Ovary (tissue), 9 donors: ENCODE measurements around the gene ZC3H7A. TPM values are rescaled to one million over a fixed set of nuclear protein-coding genes. Genes with fewer than 3 reads are reported as not detected.
"Not testable (repeated sequence)": the region's sequence is repeated elsewhere in the genome, so short reads cannot be mapped to it uniquely, and the experiment has no call there.

Source experiments
- DNase-seq, 5 donors: peaks; one replicate each; pipeline ENCODE4 v3.0.0-alpha.2; 2019 to 2020
- H3K27ac ChIP-seq, 2 donors: fragments of 200-600 bp; one replicate each; pipeline versions ENCODE4 v1.5.1 to v1.8.0; 2019 to 2022
- H3K27me3 ChIP-seq: fragments of 200-600 bp; one replicate; pipeline ENCODE4 v1.8.0; 2022
- H3K36me3 ChIP-seq: fragments of 200-600 bp; sonication (generic); one replicate; pipeline ENCODE4 v1.5.1; 2019
- H3K4me1 ChIP-seq: one replicate; pipeline ENCODE4 v1.8.1; 2013; ENCODE audit warnings: mild to moderate bottlenecking, moderate library complexity; ENCODE audit not compliant: insufficient read depth
- H3K4me3 ChIP-seq: fragments of 200-600 bp; sonication (generic); one replicate; pipeline ENCODE4 v1.5.1; 2017
- H3K9me3 ChIP-seq, 2 donors: fragments of 200-600 bp in 1 of 2; sonication (generic) in 1 of 2; one replicate each; pipeline versions ENCODE4 v1.5.1 to v1.8.1; 2013 to 2019; ENCODE audit warnings: mild to moderate bottlenecking in 1 of 2, moderate library complexity in 1 of 2
- CTCF ChIP-seq, 3 donors: fragments of 450-650 bp in 2 of 3; fragments of 200-600 bp in 1 of 3; IDR thresholded peaks; one replicate each; pipeline versions ENCODE4 v1.5.1 to v1.8.0; 2016 to 2022; ENCODE audit warnings: antibody characterized with exemption in 3 of 3, mild to moderate bottlenecking in 1 of 3
- EP300 ChIP-seq: sonication (generic); formaldehyde crosslinking; IDR thresholded peaks from one replicate; pipeline ENCODE4 v1.6.1; 2017; ENCODE audit warnings: antibody characterized with exemption
- POLR2A ChIP-seq: fragments of 450-650 bp; IDR thresholded peaks from one replicate; pipeline ENCODE4 v1.6.1; 2017; ENCODE audit warnings: antibody characterized with exemption, mild to moderate bottlenecking, moderate library complexity
- WGBS, 3 donors: extraction: QIAGEN DNeasy Blood & Tissue Kit in 1 of 3; methylation state at CpG; one replicate each; pipeline versions ENCODE4 v1.1.5 to v1.1.7; 2013 to 2017; 5-methylcytosine and 5-hydroxymethylcytosine counted together
- intact Hi-C, 4 donors: fragments of 100-400 bp; cut with DNase I; formaldehyde crosslinking; loops; one replicate each; pipeline versions ENCODE4 v1.11.0 to v1.15.1; 2022 to 2023
- polyA plus RNA-seq, 2 donors: library from polyadenylated mRNA; stranded (reverse); fragments of 200-250 nt in 1 of 2; fragments of 350-450 nt in 1 of 2; fragmentation: Illumina TruSeq in 1 of 2; extraction: RNeasy Lipid Tissue Mini Kit (QIAGEN cat#74804) in 1 of 2; gene quantifications; one replicate each; pipeline ENCODE4 v1.2.3, GENCODE V29; 2013 to 2014
- total RNA-seq, 7 donors: library from RNA; depleted of rRNA in 2 of 7; stranded (reverse); fragments of >200 nt in 2 of 7; fragmentation: NEBNext Ultra II Directional in 3 of 7; extraction: Animal tissue kit (Norgen Biotek cat#: 25700) in 3 of 7; gene quantifications; one replicate each; pipeline versions ENCODE4 v1.1.0 to v1.2.4, GENCODE V29; 2016 to 2023
- donor health status: DM: no; HTN: no; CAD: no; lungs with moderate emphysema.
- donor health status: DM: no; HTN: no; CAD: no.
- donor health status: Bipolar disorder and iron deficiency.
- donor health status: DM: yes; HTN: yes; CAD: no.
- donor health status: DM: no; HTN: no; CAD: no.
- donor health status: DM: yes; HTN: yes; CAD: no.

ZC3H7A gene
- total and polyA plus RNA-seq, 9 donors, result 34.9 to 60.9 (median 50.7) TPM

GRCh38 chr16:11791144-11791828 lies 5.8 kb downstream of the ZC3H7A start:
- TF ChIP-seq EP300, result no peak
- TF ChIP-seq CTCF (IDR thresholded peaks at IDR 0.05), result no peak
- no peak for TF ChIP-seq POLR2A
- DNase-seq, result peak in 1 of 5 donors; percentile 11

GRCh38 chr16:11788914-11789313 lies 8.1 kb downstream of the ZC3H7A start:
- TF ChIP-seq CTCF (IDR thresholded peaks at IDR 0.05) (no peak), EP300 (no peak), POLR2A (no peak)
- intact Hi-C loops, result no loop called here
- Histone ChIP-seq H3K27ac (no peak overlapping the region), H3K4me3 (no peak overlapping the region), H3K4me1 (peaks cover 6% of the 10 kb centered on the region), H3K36me3 (no peaks in the 10 kb centered on the region), H3K27me3 (no peaks in the 10 kb centered on the region), H3K9me3 (no peaks in the 10 kb centered on the region)
- 86 to 90% (median 87%) methylated on average over 3 of the region's 3 CpGs for WGBS, 3 donors
- DNase-seq, result no peak

More at GRCh38 chr16:11791144-11791828, 5.8 kb downstream of the ZC3H7A start:
- Histone ChIP-seq H3K36me3 (no peaks in the 10 kb centered on the region), H3K4me3 (no peak overlapping the region), H3K9me3 (no peaks in the 10 kb centered on the region), H3K4me1 (peaks cover 4% of the 10 kb centered on the region), H3K27ac (no peak overlapping the region), H3K27me3 (no peaks in the 10 kb centered on the region)
- WGBS, 3 donors, result 73 to 85% (median 77%) methylated on average over 8 of the region's 8 CpGs
- intact Hi-C loops, result loop anchor here in 1 of 4 donors (10.0 kb wide), 1 partner anchor 46 kb away; the partner anchor contains the start of gene TXNDC11

GRCh38 chr16:11784980-11785599 lies 12.0 kb downstream of the ZC3H7A start:
- 92 to 93% (median 93%) methylated on average over 13 of the region's 13 CpGs for WGBS, 3 donors
- intact Hi-C loops, H3K4me3 ChIP-seq, H3K27ac ChIP-seq, H3K27me3 ChIP-seq, H3K9me3 ChIP-seq, H3K36me3 ChIP-seq, DNase-seq: not testable (repeated sequence)
- peaks cover 21% of the 10 kb centered on the region for H3K4me1 ChIP-seq

GRCh38 chr16:11784381-11784780 lies 12.7 kb downstream of the ZC3H7A start:
- peaks cover 21% of the 10 kb centered on the region for H3K4me1 ChIP-seq
- H3K36me3 ChIP-seq, H3K27me3 ChIP-seq, H3K9me3 ChIP-seq, intact Hi-C loops, DNase-seq, H3K27ac ChIP-seq, H3K4me3 ChIP-seq: not testable (repeated sequence)
- 93 to 94% (median 93%) methylated on average over 6 of the region's 6 CpGs for WGBS, 3 donors

- Histone ChIP-seq H3K36me3 (no peaks in the 10 kb centered on the region), H3K4me1 (peaks cover 21% of the 10 kb centered on the region), H3K4me3 (no peak overlapping the region), H3K27me3 (no peaks in the 10 kb centered on the region), H3K27ac (peak overlapping the region in 1 of 2 donors; percentile 70), H3K9me3 (no peaks in the 10 kb centered on the region)
- DNase-seq, result no peak
- intact Hi-C loops, result no loop called here
- TF ChIP-seq POLR2A, result no peak
- no peak for TF ChIP-seq EP300
- TF ChIP-seq CTCF (IDR thresholded peaks at IDR 0.05), result no peak
These were observed 13.1 kb downstream of the ZC3H7A start for GRCh38 chr16:11784038-11784369.
